ENCODE results near the gene NCSTN.

NCSTN gene

GRCh38 chr1:160342953-160343869, at the start of gene NCSTN, which contains the start of gene COPA:
Gene NCSTN (plus strand): TSS chr1:160343383. CDS start chr1:160343397, 14 bp downstream.
Gene COPA (minus strand): TSS chr1:160343250. CDS start chr1:160343170, 80 bp downstream.
- ATAC-seq (ENCODE audit: low read depth) (peak; percentile 99), DNase-seq (ENCODE audit: low spot score) (peak; percentile 91)
- H3K9me3 ChIP-seq (ENCODE audit: severe bottlenecking) = no peaks in the 10 kb centered on the region
- H3K27me3 ChIP-seq (ENCODE audit: insufficient read depth, poor library complexity, severe bottlenecking) = no peaks in the 10 kb centered on the region
- peak within 1 kb of the TSS; percentile 46 for H3K27ac ChIP-seq (ENCODE audit: poor library complexity, severe bottlenecking)
- peaks cover 8% of the 10 kb centered on the region for H3K4me1 ChIP-seq (ENCODE audit: insufficient read depth, poor library complexity, severe bottlenecking)
- peak within 1 kb of the TSS; percentile 78 for H3K4me3 ChIP-seq (ENCODE audit: severe bottlenecking)
- peaks cover 72% of the 10 kb centered on the region for H3K36me3 ChIP-seq (ENCODE audit: low read depth)
- no peak for TF ChIP-seq CTCF (IDR thresholded peaks at IDR 0.05; ENCODE audit: poor library complexity, severe bottlenecking)

- Histone ChIP-seq H3K4me1 (ENCODE audit: insufficient read depth, poor library complexity, severe bottlenecking) (no peaks in the 10 kb centered on the region), H3K9me3 (ENCODE audit: severe bottlenecking) (no peaks in the 10 kb centered on the region), H3K36me3 (ENCODE audit: low read depth) (peaks cover 100% of the 10 kb centered on the region), H3K27me3 (ENCODE audit: insufficient read depth, poor library complexity, severe bottlenecking) (no peaks in the 10 kb centered on the region), H3K4me3 (ENCODE audit: severe bottlenecking) (no peak overlapping the region), H3K27ac (ENCODE audit: poor library complexity, severe bottlenecking) (no peak overlapping the region)
- TF ChIP-seq CTCF (IDR thresholded peaks at IDR 0.05; ENCODE audit: poor library complexity, severe bottlenecking) = no peak
- DNase-seq (ENCODE audit: low spot score) (no peak), ATAC-seq (ENCODE audit: low read depth) (no peak)
Measured at GRCh38 chr1:160296036-160296435, 47.1 kb upstream of the NCSTN start.

- ATAC-seq (ENCODE audit: low read depth) = no peak
- H3K36me3 ChIP-seq (ENCODE audit: low read depth) = peaks cover 97% of the 10 kb centered on the region
- TF ChIP-seq CTCF (IDR thresholded peaks at IDR 0.05; ENCODE audit: poor library complexity, severe bottlenecking) = no peak
- H3K9me3 ChIP-seq (ENCODE audit: severe bottlenecking) = no peaks in the 10 kb centered on the region
- H3K27me3 ChIP-seq (ENCODE audit: insufficient read depth, poor library complexity, severe bottlenecking) = no peaks in the 10 kb centered on the region
- no peaks in the 10 kb centered on the region for H3K4me1 ChIP-seq (ENCODE audit: insufficient read depth, poor library complexity, severe bottlenecking)
- DNase-seq (ENCODE audit: low spot score) = no peak
- H3K4me3 ChIP-seq (ENCODE audit: severe bottlenecking) = no peak overlapping the region
- no peak overlapping the region for H3K27ac ChIP-seq (ENCODE audit: poor library complexity, severe bottlenecking)
Measured at GRCh38 chr1:160300173-160300572, 43.0 kb upstream of the NCSTN start.

GRCh38 chr1:160307118-160307791, 35.9 kb upstream of the NCSTN start:
- DNase-seq (ENCODE audit: low spot score) (no peak), ATAC-seq (ENCODE audit: low read depth) (no peak)
- no peaks in the 10 kb centered on the region for H3K9me3 ChIP-seq (ENCODE audit: severe bottlenecking)
- no peak overlapping the region for H3K27ac ChIP-seq (ENCODE audit: poor library complexity, severe bottlenecking)
- no peak for TF ChIP-seq CTCF (IDR thresholded peaks at IDR 0.05; ENCODE audit: poor library complexity, severe bottlenecking)
- H3K36me3 ChIP-seq (ENCODE audit: low read depth) = peaks cover 97% of the 10 kb centered on the region
- H3K4me1 ChIP-seq (ENCODE audit: insufficient read depth, poor library complexity, severe bottlenecking) = no peaks in the 10 kb centered on the region
- H3K27me3 ChIP-seq (ENCODE audit: insufficient read depth, poor library complexity, severe bottlenecking) = no peaks in the 10 kb centered on the region
- H3K4me3 ChIP-seq (ENCODE audit: severe bottlenecking) = no peak overlapping the region

All from RWPE2 (cell line).